ENCODE measurements around the gene CNOT1. TPM values are rescaled to one million over a fixed set of nuclear protein-coding genes. Genes with fewer than 3 reads are reported as not detected.

Gene CNOT1
- total and polyA plus RNA-seq, 2 of the 4 experiments (the other 2 are of a cell fraction) = 85.5 to 357 TPM

DNA sequence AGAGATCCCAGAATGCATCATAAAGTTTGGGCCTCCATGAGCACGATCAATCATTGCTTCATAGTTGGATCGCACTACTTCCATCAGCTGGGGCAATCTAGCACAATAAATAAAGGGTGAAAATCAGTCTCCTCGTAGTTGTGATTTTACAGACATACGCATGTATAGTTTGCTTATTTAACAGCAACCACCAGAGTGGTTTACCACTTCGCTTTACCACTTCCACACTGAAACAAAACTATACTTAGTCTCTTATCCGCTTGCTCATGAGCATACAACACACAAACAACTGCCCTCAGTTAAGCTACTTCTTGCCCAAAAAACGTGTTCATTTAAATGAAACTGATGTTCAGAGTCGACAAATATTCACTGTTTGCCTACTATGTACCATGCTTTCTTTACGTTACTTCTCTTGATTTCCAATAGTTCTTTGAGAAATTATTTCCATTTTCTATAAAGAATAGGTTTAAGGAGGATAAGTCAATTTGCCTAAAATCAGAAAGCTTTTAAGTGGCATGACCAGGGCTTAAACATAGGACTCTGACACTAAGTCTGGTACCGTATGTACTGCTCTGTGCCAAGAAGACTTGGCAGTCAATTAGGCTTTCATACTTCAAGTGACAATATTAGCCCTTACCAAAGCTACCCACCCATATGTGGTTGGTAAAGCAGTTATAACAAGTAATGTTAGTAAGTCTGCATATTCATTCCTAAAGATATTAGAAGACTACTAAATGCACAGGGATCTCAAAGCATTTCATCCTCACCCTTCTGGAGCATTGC is 92.3 kb downstream of the CNOT1 start (continued):
- TF ChIP-seq FOS (IDR thresholded peaks at IDR 0.05; ENCODE audit: low read depth, low read length) = no peak

DNA sequence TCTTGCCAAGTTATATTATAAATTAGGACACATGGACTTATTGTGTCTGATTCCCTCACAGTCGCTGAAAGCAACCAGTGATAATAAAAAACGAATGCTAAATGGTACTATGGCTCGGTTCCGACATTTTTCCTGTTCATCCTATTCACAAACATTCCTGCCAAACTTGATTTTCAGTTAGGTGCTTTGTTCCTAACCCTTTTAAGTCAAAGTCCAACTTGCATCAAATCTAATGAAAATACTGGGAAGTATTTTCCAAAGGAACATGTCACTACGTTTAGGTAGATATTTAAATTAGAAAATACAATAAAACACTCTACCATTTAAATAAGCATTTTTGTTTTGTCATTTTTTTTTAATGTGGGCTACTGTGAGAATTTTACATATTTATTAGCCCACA is 93.3 kb downstream of the CNOT1 start:
- no peak overlapping the region for H3K4me2 ChIP-seq (ENCODE audit: low read depth, low read length)
- CTCF ChIA-PET = interaction anchor here (1.0 kb wide), 1 partner anchor 12 kb away, joined by 3 read pairs; no protein-coding TSS in a partner anchor
- H3K14ac ChIP-seq (replicated peaks; ENCODE audit: low read depth, low read length) = no peak overlapping the region
- no peak overlapping the region for H3K18ac ChIP-seq (ENCODE audit: low read depth, low read length)
- H2AK5ac ChIP-seq (ENCODE audit: low read depth, low read length) = no peak overlapping the region
- intact Hi-C loops (cut with micrococcal nuclease) (loop anchor here (2.0 kb wide), 1 partner anchor 43 kb away; no protein-coding TSS in a partner anchor), dilution Hi-C loops (cut with HindIII; ENCODE audit: low sequenced_read_pairs, unreplicated experiment) (no loop called here), in situ Hi-C loops (cut with MboI; ENCODE audit: low sequenced_read_pairs) (no loop called here)
- peaks cover 5 to 17% of the 10 kb centered on the region in 2 experiments; a peak in 3 of 4 replicates for H3K79me1 ChIP-seq (ENCODE audit: low read depth in 1 of 2, low read length in 2 of 2)
- H3K9ac ChIP-seq (ENCODE audit: low read depth, low read length) = no peak overlapping the region
- no peak overlapping the region for H2BK120ac ChIP-seq (ENCODE audit: low read depth, low read length)
- no peak overlapping the region for H3K23ac ChIP-seq (ENCODE audit: low read depth, low read length)
- H4K8ac ChIP-seq (ENCODE audit: low read depth in 2 of 2, low read length in 2 of 2) = no peak overlapping the region
- H2AFZ ChIP-seq (replicated peaks; ENCODE audit: low read length, poor library complexity) = no peak overlapping the region
- H2AK9ac ChIP-seq (replicated peaks; ENCODE audit: low read depth, low read length, poor library complexity) = no peak overlapping the region
- no TSS peak for BruUV-seq (replicated peaks)
- no peaks in the 10 kb centered on the region; the same call in 1 of the 2 replicates for H4K20me1 ChIP-seq (ENCODE audit: insufficient read depth, low read length)
- DNase-seq (no peak), ATAC-seq (ENCODE audit: low read depth) (no peak)
- H4K5ac ChIP-seq (ENCODE audit: low read depth, low read length) = no peak overlapping the region
- no CpG with 5 or more reads among the region's 5 CpGs for WGBS, 2 experiments (ENCODE audit: extremely low coverage in 2 of 2, insufficient read length in 1 of 2)
- H3K27ac ChIP-seq (ENCODE audit: insufficient read depth, low read length) = no peak overlapping the region
- H2BK15ac ChIP-seq (ENCODE audit: low read depth, low read length) = no peak overlapping the region
- no peaks in the 10 kb centered on the region for H3K27me3 ChIP-seq (ENCODE audit: control insufficient read depth, insufficient read depth, low read length)
- H2BK5ac ChIP-seq (ENCODE audit: low read depth, low read length, poor library complexity, severe bottlenecking) = no peak overlapping the region
- no peak overlapping the region for H2BK20ac ChIP-seq (ENCODE audit: low read depth, low read length)
- H3K4ac ChIP-seq (ENCODE audit: low read depth, low read length) = no peak overlapping the region
- POLR2A ChIA-PET (ENCODE audit: unreplicated experiment) = no interaction called here
- no peaks in the 10 kb centered on the region for H3K9me3 ChIP-seq (ENCODE audit: control insufficient read depth, insufficient read depth, low read length)
- H3K4me1 ChIP-seq (ENCODE audit: control insufficient read depth, insufficient read depth, low read length) = no peaks in the 10 kb centered on the region
- H4K91ac ChIP-seq (ENCODE audit: insufficient read depth, low read depth, low read length) = no peak overlapping the region
- peaks cover 65% of the 10 kb centered on the region for H3K36me3 ChIP-seq (ENCODE audit: control insufficient read depth, insufficient read depth, low read length)
- no peak overlapping the region for H3K56ac ChIP-seq (ENCODE audit: extremely low read depth, insufficient read depth, low read length)
- no peak overlapping the region for H3K4me3 ChIP-seq (ENCODE audit: insufficient read depth, low read depth, low read length)
- no peaks in the 10 kb centered on the region for H3K9me1 ChIP-seq (ENCODE audit: insufficient read depth, low read length)
- TF ChIP-seq SMC3 (IDR thresholded peaks at IDR 0.05; ENCODE audit: low read depth, low read length) (no peak), POLR2A (IDR thresholded peaks at IDR 0.05; ENCODE audit: low read depth, low read length) (no peak), RCOR1 (IDR thresholded peaks at IDR 0.05; ENCODE audit: insufficient replicate concordance, low read length) (no peak), MXI1 (IDR thresholded peaks at IDR 0.05; ENCODE audit: borderline replicate concordance, low read depth, low read length) (no peak), RFX5 (IDR thresholded peaks at IDR 0.05; ENCODE audit: low read depth, low read length) (no peak), FOS (IDR thresholded peaks at IDR 0.05; ENCODE audit: low read depth, low read length) (no peak), CEBPB (IDR thresholded peaks at IDR 0.05; ENCODE audit: low read depth, low read length) (no peak), CHD1 (IDR thresholded peaks at IDR 0.05; ENCODE audit: low read depth, low read length) (no peak), MAFK (IDR thresholded peaks at IDR 0.05; ENCODE audit: low read depth, low read length) (no peak), NFE2L2 (IDR thresholded peaks at IDR 0.05; ENCODE audit: low read depth, low read length) (no peak)
- TF ChIP-seq, protein P1, sequence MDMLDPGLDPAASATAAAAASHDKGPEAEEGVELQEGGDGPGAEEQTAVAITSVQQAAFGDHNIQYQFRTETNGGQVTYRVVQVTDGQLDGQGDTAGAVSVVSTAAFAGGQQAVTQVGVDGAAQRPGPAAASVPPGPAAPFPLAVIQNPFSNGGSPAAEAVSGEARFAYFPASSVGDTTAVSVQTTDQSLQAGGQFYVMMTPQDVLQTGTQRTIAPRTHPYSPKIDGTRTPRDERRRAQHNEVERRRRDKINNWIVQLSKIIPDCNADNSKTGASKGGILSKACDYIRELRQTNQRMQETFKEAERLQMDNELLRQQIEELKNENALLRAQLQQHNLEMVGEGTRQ (IDR thresholded peaks at IDR 0.05; ENCODE audit: low read depth, low read length) = no peak
- TF ChIP-seq, protein P2, sequence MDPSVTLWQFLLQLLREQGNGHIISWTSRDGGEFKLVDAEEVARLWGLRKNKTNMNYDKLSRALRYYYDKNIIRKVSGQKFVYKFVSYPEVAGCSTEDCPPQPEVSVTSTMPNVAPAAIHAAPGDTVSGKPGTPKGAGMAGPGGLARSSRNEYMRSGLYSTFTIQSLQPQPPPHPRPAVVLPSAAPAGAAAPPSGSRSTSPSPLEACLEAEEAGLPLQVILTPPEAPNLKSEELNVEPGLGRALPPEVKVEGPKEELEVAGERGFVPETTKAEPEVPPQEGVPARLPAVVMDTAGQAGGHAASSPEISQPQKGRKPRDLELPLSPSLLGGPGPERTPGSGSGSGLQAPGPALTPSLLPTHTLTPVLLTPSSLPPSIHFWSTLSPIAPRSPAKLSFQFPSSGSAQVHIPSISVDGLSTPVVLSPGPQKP (IDR thresholded peaks at IDR 0.05; ENCODE audit: borderline replicate concordance, low read depth, low read length) = no peak
- TF ChIP-seq, protein P3, sequence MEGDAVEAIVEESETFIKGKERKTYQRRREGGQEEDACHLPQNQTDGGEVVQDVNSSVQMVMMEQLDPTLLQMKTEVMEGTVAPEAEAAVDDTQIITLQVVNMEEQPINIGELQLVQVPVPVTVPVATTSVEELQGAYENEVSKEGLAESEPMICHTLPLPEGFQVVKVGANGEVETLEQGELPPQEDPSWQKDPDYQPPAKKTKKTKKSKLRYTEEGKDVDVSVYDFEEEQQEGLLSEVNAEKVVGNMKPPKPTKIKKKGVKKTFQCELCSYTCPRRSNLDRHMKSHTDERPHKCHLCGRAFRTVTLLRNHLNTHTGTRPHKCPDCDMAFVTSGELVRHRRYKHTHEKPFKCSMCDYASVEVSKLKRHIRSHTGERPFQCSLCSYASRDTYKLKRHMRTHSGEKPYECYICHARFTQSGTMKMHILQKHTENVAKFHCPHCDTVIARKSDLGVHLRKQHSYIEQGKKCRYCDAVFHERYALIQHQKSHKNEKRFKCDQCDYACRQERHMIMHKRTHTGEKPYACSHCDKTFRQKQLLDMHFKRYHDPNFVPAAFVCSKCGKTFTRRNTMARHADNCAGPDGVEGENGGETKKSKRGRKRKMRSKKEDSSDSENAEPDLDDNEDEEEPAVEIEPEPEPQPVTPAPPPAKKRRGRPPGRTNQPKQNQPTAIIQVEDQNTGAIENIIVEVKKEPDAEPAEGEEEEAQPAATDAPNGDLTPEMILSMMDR (conservative IDR thresholded peaks at IDR 0.05; ENCODE audit: low read depth, low read length) = no peak

Data from IMR-90 (cell line).